ENCODE measurements around the gene CUL1.

DNA sequence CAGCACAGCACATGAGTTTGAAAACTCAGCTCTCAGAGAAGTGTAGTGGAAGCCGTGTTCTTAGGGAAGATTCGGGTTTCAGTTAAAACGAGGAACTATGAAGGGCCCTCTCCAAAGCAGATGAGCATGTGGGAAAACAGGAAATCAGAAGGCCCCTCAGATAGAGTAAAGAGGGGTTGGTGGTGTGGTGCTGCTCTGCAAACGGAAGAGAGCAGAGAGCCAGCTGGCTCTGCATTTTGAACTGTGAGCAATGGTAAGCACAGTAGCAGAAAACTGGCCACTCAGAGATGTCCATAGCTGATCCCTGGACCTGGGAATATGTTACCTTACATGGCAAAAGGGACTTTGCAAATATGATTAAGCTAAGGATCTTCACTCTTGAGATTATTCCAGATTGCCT, 27.9 kb upstream of the CUL1 start:
- TF ChIP-seq CTCF (IDR thresholded peaks at IDR 0.05) (no peak), POLR2A (IDR thresholded peaks at IDR 0.05) (no peak)

Data from sigmoid colon (tissue), 3 donors.